SU-DHL-6 (cell line): ENCODE measurements around the gene RAG2.

ENCODE experiments used
- H2AFZ ChIP-seq: fragments of 200-600 bp; sonication (generic); 2 replicates; pipeline ENCODE4 v1.6.1; 2014; ENCODE audit warnings: low read depth, mild to moderate bottlenecking, moderate library complexity, mixed read lengths, antibody characterized with exemption, low read length; ENCODE audit not compliant: severe bottlenecking
- H3F3A ChIP-seq: fragments of 200-600 bp; shearing (Covaris generic); 2 replicates; pipeline ENCODE4 v1.6.0; 2016; ENCODE audit warnings: antibody characterized with exemption, mild to moderate bottlenecking; ENCODE audit not compliant: insufficient read depth
- H3K27ac ChIP-seq: fragments of 200-600 bp; sonication (generic); 2 replicates; pipeline ENCODE4 v1.5.1; 2016; ENCODE audit warnings: low read depth, mild to moderate bottlenecking, low read length, moderate library complexity, mixed read lengths
- H3K27me3 ChIP-seq: fragments of 200-600 bp; sonication (generic), shearing (Covaris generic); 2 replicates; pipeline ENCODE4 v1.6.0; 2014; ENCODE audit warnings: mild to moderate bottlenecking, low read length
- H3K36me3 ChIP-seq: fragments of 200-600 bp; sonication (generic); 2 replicates; pipeline ENCODE4 v1.6.1; 2014; ENCODE audit warnings: mild to moderate bottlenecking, low read length, mixed read lengths
- H3K4me2 ChIP-seq: fragments of 300-600, 200-600 bp; shearing (Covaris generic), sonication (generic); 2 replicates; pipeline ENCODE4 v1.6.0; 2014; ENCODE audit warnings: low read length, low read depth, mild to moderate bottlenecking; ENCODE audit not compliant: poor library complexity, severe bottlenecking
- H3K4me3 ChIP-seq: fragments of 200-600 bp; sonication (generic); 2 replicates; pipeline ENCODE4 v1.5.1; 2014; ENCODE audit warnings: antibody characterized with exemption, low read length, mild to moderate bottlenecking, mixed read lengths; ENCODE audit not compliant: insufficient read depth, poor library complexity, severe bottlenecking
- H3K79me2 ChIP-seq: fragments of 200-600 bp; sonication (generic); 2 replicates; pipeline ENCODE4 v1.6.1; 2014; ENCODE audit warnings: mild to moderate bottlenecking, low read length, moderate library complexity; ENCODE audit not compliant: insufficient read depth
- H3K9ac ChIP-seq: fragments of 200-600 bp; sonication (generic); 2 replicates; pipeline ENCODE4 v1.7.0; 2014; ENCODE audit warnings: mild to moderate bottlenecking, low read length
- H3K9me2 ChIP-seq: fragments of 200-600 bp; sonication (generic); replicated peaks from 2 replicates; pipeline ENCODE4 v1.6.1; 2014; ENCODE audit warnings: low read length; ENCODE audit not compliant: insufficient read depth
- H3K9me3 ChIP-seq: fragments of 200-600 bp; sonication (generic); 2 replicates; pipeline ENCODE4 v1.6.1; 2014; ENCODE audit warnings: low read length, mixed read lengths; ENCODE audit not compliant: insufficient read depth
- H4K20me1 ChIP-seq: fragments of 200-600 bp; sonication (generic); 2 replicates; pipeline ENCODE4 v1.6.1; 2014; ENCODE audit warnings: low read depth, mild to moderate bottlenecking, antibody characterized with exemption, low read length, moderate library complexity, mixed read lengths
- EZH2phosphoT487 ChIP-seq: fragments of 200-600 bp; sonication (generic), shearing (Covaris generic); conservative IDR thresholded peaks from 2 replicates; pipeline ENCODE4 v1.6.1; 2018; ENCODE audit warnings: mild to moderate bottlenecking, antibody characterized with exemption, low read length, moderate library complexity, mixed read lengths
- TF ChIP-seq, protein P1 (sequence below): fragments of 200-600 bp; sonication (generic); IDR thresholded peaks from one replicate; pipeline ENCODE4 v1.5.1; 2017; ENCODE audit warnings: antibody characterized with exemption, mild to moderate bottlenecking, low read length, moderate library complexity; ENCODE audit not compliant: insufficient read depth, poor library complexity, severe bottlenecking

Gene RAG2

GRCh38 chr11:36618363-36619047, 20.5 kb upstream of the RAG2 start:
- no peak overlapping the region for H2AFZ ChIP-seq
- TF ChIP-seq, protein P1, sequence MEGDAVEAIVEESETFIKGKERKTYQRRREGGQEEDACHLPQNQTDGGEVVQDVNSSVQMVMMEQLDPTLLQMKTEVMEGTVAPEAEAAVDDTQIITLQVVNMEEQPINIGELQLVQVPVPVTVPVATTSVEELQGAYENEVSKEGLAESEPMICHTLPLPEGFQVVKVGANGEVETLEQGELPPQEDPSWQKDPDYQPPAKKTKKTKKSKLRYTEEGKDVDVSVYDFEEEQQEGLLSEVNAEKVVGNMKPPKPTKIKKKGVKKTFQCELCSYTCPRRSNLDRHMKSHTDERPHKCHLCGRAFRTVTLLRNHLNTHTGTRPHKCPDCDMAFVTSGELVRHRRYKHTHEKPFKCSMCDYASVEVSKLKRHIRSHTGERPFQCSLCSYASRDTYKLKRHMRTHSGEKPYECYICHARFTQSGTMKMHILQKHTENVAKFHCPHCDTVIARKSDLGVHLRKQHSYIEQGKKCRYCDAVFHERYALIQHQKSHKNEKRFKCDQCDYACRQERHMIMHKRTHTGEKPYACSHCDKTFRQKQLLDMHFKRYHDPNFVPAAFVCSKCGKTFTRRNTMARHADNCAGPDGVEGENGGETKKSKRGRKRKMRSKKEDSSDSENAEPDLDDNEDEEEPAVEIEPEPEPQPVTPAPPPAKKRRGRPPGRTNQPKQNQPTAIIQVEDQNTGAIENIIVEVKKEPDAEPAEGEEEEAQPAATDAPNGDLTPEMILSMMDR, result no peak
- TF ChIP-seq EZH2phosphoT487, result no peak
- H3K4me3 ChIP-seq, result no peak overlapping the region
- H3F3A ChIP-seq, result no peaks in the 10 kb centered on the region
- H3K79me2 ChIP-seq, result no peaks in the 10 kb centered on the region
- no peaks in the 10 kb centered on the region for H3K9me2 ChIP-seq
- H4K20me1 ChIP-seq, result no peaks in the 10 kb centered on the region
- no peak overlapping the region for H3K4me2 ChIP-seq
- H3K9ac ChIP-seq, result no peak overlapping the region
- H3K9me3 ChIP-seq, result no peaks in the 10 kb centered on the region
- no peaks in the 10 kb centered on the region for H3K36me3 ChIP-seq
- no peaks in the 10 kb centered on the region for H3K27me3 ChIP-seq
- no peak overlapping the region for H3K27ac ChIP-seq

DNA sequence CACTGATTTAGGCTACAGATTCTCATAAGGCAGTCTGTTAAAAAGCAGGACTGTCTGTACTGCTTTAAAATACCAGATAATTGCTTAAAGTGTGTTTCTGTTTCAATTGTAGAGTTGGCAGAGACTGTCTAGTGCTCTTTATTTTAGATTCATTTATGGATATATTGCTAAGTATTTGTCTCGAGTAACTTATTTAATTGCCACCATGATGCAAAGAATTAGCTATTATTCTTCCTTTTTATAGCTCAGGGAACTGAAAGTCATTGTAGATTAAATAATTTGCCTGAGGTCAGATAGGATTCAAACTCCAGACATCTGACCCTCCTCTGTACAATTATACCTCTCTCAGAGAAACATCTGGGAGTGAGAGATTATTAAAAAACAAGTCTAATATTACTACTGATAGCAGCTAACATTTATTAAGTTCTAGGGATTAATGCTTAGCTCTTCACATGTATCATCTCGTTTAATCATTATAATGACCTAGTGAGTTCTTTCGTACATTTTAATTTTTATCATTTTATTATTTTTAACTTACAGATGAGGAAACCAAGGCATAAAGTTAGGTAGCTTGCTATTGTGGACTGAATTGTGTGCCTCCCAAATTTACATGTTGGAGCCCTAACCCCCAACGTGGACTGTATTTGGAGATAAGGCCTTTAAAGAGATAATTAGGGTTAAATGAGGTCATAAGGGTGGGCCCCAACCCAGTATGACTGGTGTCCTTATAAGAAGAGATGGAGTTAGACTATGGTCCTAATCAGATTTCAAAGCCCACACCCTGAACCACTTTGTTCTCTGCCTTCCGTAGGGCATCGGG, 19.7 kb upstream of the RAG2 start:
- Histone ChIP-seq H3F3A (no peaks in the 10 kb centered on the region), H3K4me2 (no peak overlapping the region), H3K79me2 (no peaks in the 10 kb centered on the region)

GRCh38 chr11:36615826-36616225, 17.8 kb upstream of the RAG2 start:
- no peaks in the 10 kb centered on the region for H3K27me3 ChIP-seq
- H3K4me2 ChIP-seq, result no peak overlapping the region
- no peaks in the 10 kb centered on the region for H3F3A ChIP-seq
- no peaks in the 10 kb centered on the region for H3K36me3 ChIP-seq
- H3K9ac ChIP-seq, result no peak overlapping the region
- no peaks in the 10 kb centered on the region for H3K9me2 ChIP-seq
- H3K79me2 ChIP-seq, result no peaks in the 10 kb centered on the region
- H3K4me3 ChIP-seq, result no peak overlapping the region
- TF ChIP-seq, protein P1, result no peak
- TF ChIP-seq EZH2phosphoT487, result no peak
- no peak overlapping the region for H2AFZ ChIP-seq
- no peaks in the 10 kb centered on the region for H3K9me3 ChIP-seq
- H3K27ac ChIP-seq, result no peak overlapping the region
- H4K20me1 ChIP-seq, result no peaks in the 10 kb centered on the region

More for the DNA sequence above, 19.7 kb upstream of the RAG2 start:
- H3K27ac ChIP-seq, result no peak overlapping the region
- H3K36me3 ChIP-seq, result no peaks in the 10 kb centered on the region
- H3K4me3 ChIP-seq, result no peak overlapping the region
- no peak overlapping the region for H2AFZ ChIP-seq
- no peaks in the 10 kb centered on the region for H3K9me2 ChIP-seq
- no peaks in the 10 kb centered on the region for H3K27me3 ChIP-seq
- no peaks in the 10 kb centered on the region for H3K9me3 ChIP-seq
- no peaks in the 10 kb centered on the region for H4K20me1 ChIP-seq
- TF ChIP-seq, protein P1, result no peak
- no peak for TF ChIP-seq EZH2phosphoT487
- no peak overlapping the region for H3K9ac ChIP-seq
